Smooth muscle cell (in vitro differentiated cells): Measurements from ENCODE around the gene LRRC8A. TPM values are rescaled to one million over a fixed set of nuclear protein-coding genes. Genes with fewer than 3 reads are reported as not detected.

Experiments
- DNase-seq: peaks from one replicate; lab custom pipeline; 2025; ENCODE audit not compliant: unreplicated experiment; lab: John Stamatoyannopoulos, UW
- H2AFZ ChIP-seq: fragments of 200-600 bp; sonication (generic); 2 replicates; pipeline ENCODE4 v1.6.0; 2016; ENCODE audit warnings: antibody characterized with exemption, low read depth, mild to moderate bottlenecking
- H3F3A ChIP-seq: fragments of 200-600 bp; sonication (generic); 2 replicates; pipeline ENCODE4 v1.6.0; 2017; ENCODE audit warnings: antibody characterized with exemption, low read depth
- H3K27ac ChIP-seq: fragments of 200-600 bp; sonication (generic); 2 replicates; pipeline ENCODE4 v1.5.1; 2016; ENCODE audit warnings: low read depth, mild to moderate bottlenecking
- H3K27me3 ChIP-seq: fragments of 200-600 bp; sonication (generic); 2 replicates; pipeline ENCODE4 v1.6.1; 2016; ENCODE audit warnings: low read depth, mild to moderate bottlenecking
- H3K36me3 ChIP-seq: fragments of 200-600 bp; sonication (generic); 2 replicates; pipeline ENCODE4 v1.5.1; 2016; ENCODE audit warnings: low read depth
- H3K4me1 ChIP-seq: fragments of 200-600 bp; sonication (generic); 2 replicates; pipeline ENCODE4 v1.5.1; 2016; ENCODE audit warnings: low read depth
- H3K4me2 ChIP-seq: fragments of 200-600 bp; sonication (generic); 2 replicates; pipeline ENCODE4 v1.6.0; 2016; ENCODE audit warnings: mild to moderate bottlenecking
- H3K4me3 ChIP-seq: fragments of 200-600 bp; sonication (generic); 2 replicates; pipeline ENCODE4 v1.5.1; 2016; ENCODE audit warnings: mild to moderate bottlenecking
- H3K79me2 ChIP-seq: fragments of 200-600 bp; sonication (generic); 2 replicates; pipeline ENCODE4 v1.6.0; 2016; ENCODE audit warnings: low read depth, mild to moderate bottlenecking
- H3K9ac ChIP-seq: fragments of 200-600 bp; sonication (generic); 2 replicates; pipeline ENCODE4 v1.6.0; 2016; ENCODE audit warnings: low read depth
- H3K9me3 ChIP-seq: fragments of 200-600 bp; sonication (generic); replicated peaks from 2 replicates; pipeline ENCODE4 v1.5.1; 2016; ENCODE audit warnings: low read depth
- H4K20me1 ChIP-seq: fragments of 200-600 bp; sonication (generic); 2 replicates; pipeline ENCODE4 v1.6.0; 2016; ENCODE audit warnings: low read depth
- WGBS: methylation state at CpG from one replicate; pipeline ENCODE4 v1.1.7; 2016; ENCODE audit warnings: low lambda C conversion rate; 5-methylcytosine and 5-hydroxymethylcytosine counted together
- polyA plus RNA-seq: library from polyadenylated mRNA; unstranded; fragments of >200 nt; fragmentation: Nextera tagmentation; extraction: Ambion mirVana; gene quantifications from 2 replicates; pipeline ENCODE4 v1.2.1, GENCODE V29; 2016
- total RNA-seq: library from RNA; depleted of rRNA; stranded (reverse); fragments of >200 nt; gene quantifications from 2 replicates; pipeline ENCODE4 v1.2.3, GENCODE V29; 2014
- TF ChIP-seq, protein P1 (sequence below): fragments of 200-600 bp; sonication (generic); IDR thresholded peaks from 2 replicates; pipeline ENCODE4 v1.5.1; 2017; ENCODE audit warnings: borderline replicate concordance, mild to moderate bottlenecking, antibody characterized with exemption; ENCODE audit not compliant: insufficient read depth, poor library complexity, severe bottlenecking

The LRRC8A gene
- total and polyA plus RNA-seq, 2 experiments from 2014 or later = 50.1 to 58.3 TPM

DNA sequence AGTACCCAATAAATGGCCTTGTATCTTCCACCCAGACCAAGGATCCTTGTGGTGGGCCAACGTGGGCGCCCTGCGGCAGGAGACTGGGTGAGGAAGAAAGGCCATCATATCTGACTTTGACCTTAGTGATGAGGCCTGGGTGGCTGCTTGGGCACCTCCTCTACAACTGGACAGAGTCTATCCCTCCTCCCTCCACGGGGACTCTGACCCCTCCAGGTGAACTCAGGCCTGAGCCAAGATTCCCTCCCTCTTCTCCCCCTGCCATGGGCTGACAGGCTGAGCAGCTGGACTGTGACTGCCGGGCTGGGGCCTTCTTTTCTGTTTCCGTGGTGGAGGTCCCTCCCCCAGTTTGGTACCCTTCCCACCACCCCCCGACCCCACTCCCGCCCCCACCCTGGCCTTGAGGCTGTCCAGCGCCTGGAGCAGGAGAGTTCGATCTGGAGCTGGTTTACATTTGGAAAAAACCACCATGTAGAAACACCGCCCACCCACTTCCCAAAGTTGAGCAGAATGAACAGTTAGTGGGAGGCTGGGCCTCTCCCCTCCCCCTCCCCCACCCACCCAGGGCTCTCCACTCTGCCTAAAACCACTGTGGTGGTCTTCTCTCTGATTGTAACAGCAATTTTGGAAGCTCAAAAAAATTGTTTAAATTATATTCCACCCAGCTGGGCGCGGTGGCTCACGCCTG is 37.6 kb downstream of the LRRC8A start:
- Histone ChIP-seq H3K27me3 (no peaks in the 10 kb centered on the region), H4K20me1 (peaks cover 6% of the 10 kb centered on the region), H3K4me1 (peaks cover 10% of the 10 kb centered on the region), H3K36me3 (no peaks in the 10 kb centered on the region), H2AFZ (no peak overlapping the region), H3K27ac (peak overlapping the region; percentile 13), H3K9ac (no peak overlapping the region), H3K4me3 (no peak overlapping the region), H3F3A (peaks cover 4% of the 10 kb centered on the region), H3K9me3 (no peaks in the 10 kb centered on the region), H3K4me2 (peak overlapping the region; percentile 51), H3K79me2 (peaks cover 11% of the 10 kb centered on the region)
- DNase-seq = no peak
- 59% methylated on average over 13 of the region's 14 CpGs for WGBS
- TF ChIP-seq, protein P1, sequence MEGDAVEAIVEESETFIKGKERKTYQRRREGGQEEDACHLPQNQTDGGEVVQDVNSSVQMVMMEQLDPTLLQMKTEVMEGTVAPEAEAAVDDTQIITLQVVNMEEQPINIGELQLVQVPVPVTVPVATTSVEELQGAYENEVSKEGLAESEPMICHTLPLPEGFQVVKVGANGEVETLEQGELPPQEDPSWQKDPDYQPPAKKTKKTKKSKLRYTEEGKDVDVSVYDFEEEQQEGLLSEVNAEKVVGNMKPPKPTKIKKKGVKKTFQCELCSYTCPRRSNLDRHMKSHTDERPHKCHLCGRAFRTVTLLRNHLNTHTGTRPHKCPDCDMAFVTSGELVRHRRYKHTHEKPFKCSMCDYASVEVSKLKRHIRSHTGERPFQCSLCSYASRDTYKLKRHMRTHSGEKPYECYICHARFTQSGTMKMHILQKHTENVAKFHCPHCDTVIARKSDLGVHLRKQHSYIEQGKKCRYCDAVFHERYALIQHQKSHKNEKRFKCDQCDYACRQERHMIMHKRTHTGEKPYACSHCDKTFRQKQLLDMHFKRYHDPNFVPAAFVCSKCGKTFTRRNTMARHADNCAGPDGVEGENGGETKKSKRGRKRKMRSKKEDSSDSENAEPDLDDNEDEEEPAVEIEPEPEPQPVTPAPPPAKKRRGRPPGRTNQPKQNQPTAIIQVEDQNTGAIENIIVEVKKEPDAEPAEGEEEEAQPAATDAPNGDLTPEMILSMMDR = no peak

DNA sequence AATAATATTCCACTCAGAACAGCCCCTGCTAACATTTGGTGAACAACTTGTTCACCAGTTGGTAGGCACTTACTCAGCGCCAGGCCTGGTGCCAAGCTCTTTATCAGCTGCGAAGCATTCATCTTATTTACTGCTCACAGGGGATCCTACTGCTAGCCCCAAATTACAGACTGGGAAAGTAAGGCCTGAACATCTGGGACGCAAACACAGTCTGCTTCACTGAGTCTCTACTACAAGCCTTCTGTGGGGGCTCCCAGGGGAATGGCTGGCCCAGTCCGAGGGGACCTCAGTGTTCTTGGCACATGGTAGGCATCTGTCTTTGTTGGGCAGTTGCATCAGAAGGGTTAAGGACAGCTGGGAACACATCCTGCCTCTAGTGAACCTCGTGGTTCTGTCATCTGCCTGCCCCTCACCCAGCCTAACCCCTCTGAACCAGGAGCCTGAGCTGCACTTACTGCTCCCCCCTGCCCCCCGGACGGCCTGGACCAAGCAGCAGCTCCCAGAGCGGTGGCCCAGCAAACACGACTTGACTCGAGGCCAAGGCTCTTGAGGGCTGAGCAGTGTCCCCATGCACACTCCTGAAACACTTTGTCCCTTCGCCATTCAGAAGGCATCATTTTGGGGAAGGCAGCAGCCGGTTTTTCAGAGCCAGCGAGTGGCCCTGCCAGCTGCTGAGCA is 38.6 kb downstream of the LRRC8A start, which contains the start of gene PHYHD1:
Gene PHYHD1, plus strand, starts transcription at position 602 of the 678 bp plus-strand sequence. CDS start 1,342 bp downstream, outside the sequence.
- peaks cover 5% of the 10 kb centered on the region for H3K79me2 ChIP-seq
- no peak for DNase-seq
- peak within 1 kb of the TSS; percentile 55 for H3K4me3 ChIP-seq
- no peaks in the 10 kb centered on the region for H4K20me1 ChIP-seq
- 58% methylated on average over 13 of the region's 13 CpGs for WGBS
- H3F3A ChIP-seq = peaks cover 4% of the 10 kb centered on the region
- peaks cover 10% of the 10 kb centered on the region for H3K4me1 ChIP-seq
- no peak within 1 kb of the TSS for H2AFZ ChIP-seq
- H3K27me3 ChIP-seq = no peaks in the 10 kb centered on the region
- no peaks in the 10 kb centered on the region for H3K9me3 ChIP-seq
- H3K9ac ChIP-seq = no peak within 1 kb of the TSS
- peak within 1 kb of the TSS; percentile 70 for H3K27ac ChIP-seq
- no peaks in the 10 kb centered on the region for H3K36me3 ChIP-seq
- TF ChIP-seq, protein P1 = no peak
- peak within 1 kb of the TSS; percentile 87 for H3K4me2 ChIP-seq

DNA sequence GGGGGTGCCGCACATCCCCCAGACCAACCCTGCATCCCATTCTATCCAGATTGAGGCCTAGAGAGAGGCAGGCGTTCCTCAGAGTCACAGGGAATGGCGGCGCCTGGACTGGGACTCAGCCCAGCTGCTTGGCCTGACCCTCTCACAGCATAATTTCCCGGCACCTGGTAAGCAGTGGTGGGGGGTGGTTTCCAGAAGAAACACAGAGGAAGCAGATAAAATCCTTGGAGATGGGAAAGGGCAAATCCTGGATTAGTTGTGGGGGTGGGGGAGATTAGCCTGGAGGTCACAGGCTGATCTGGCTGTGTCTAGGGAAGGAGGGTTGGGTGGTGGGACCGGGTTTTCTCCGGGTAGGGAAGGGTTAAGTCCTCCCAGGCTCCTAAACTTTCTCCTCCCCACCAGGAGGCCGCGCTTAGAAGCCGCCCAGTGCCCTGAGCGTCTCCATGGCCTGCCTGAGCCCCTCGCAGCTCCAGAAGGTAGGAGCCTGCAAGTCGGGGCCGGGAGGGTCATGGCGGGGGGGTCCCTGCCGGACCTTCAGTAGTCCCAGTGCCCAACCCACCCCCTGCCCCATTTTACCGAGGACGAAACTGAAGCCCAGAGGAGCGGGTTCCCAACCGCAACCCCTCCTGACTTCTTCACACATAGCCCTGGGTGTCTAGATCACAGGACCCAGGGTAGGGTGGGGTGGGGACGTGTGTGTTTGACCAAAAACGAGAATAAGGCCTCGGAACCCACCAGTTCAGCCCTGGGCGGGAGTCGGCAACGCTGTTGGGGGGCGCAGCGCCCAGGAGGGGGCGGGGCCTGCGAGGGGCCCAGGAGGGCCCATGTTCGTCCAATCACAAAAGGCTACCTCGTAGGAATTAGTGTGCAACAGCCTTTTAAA is 40.2 kb downstream of the LRRC8A start:
- no peaks in the 10 kb centered on the region for H3K9me3 ChIP-seq
- peaks cover 5% of the 10 kb centered on the region for H3K79me2 ChIP-seq
- H2AFZ ChIP-seq = no peak overlapping the region
- TF ChIP-seq, protein P1 = no peak
- DNase-seq = peak; percentile 73
- peak overlapping the region; percentile 52 for H3K9ac ChIP-seq
- WGBS = 3% methylated on average over 18 of the region's 32 CpGs
- H4K20me1 ChIP-seq = no peaks in the 10 kb centered on the region
- H3K27me3 ChIP-seq = no peaks in the 10 kb centered on the region
- peak overlapping the region; percentile 55 for H3K4me3 ChIP-seq
- peak overlapping the region; percentile 87 for H3K4me2 ChIP-seq
- H3K36me3 ChIP-seq = no peaks in the 10 kb centered on the region
- H3K4me1 ChIP-seq = peaks cover 10% of the 10 kb centered on the region
- H3K27ac ChIP-seq = peak overlapping the region; percentile 70
- H3F3A ChIP-seq = peaks cover 4% of the 10 kb centered on the region
